GM18951 (cell line): ENCODE data around the gene MFNG.

Source experiments
- POLR2A ChIP-seq: IDR thresholded peaks from 4 replicates; pipeline ENCODE4 v1.6.1; 2011; ENCODE audit warnings: mild to moderate bottlenecking; ENCODE audit not compliant: insufficient read length, insufficient read depth; ENCODE audit errors: extremely low read depth
- in situ Hi-C: fragments of 300-500 bp; cut with MboI; formaldehyde crosslinking; loops from one replicate; pipeline ENCODE4 v1.12.0; 2022; ENCODE audit warnings: low sequenced_read_pairs, mixed read lengths, inconsistent platforms; ENCODE audit not compliant: unreplicated experiment

MFNG gene

DNA sequence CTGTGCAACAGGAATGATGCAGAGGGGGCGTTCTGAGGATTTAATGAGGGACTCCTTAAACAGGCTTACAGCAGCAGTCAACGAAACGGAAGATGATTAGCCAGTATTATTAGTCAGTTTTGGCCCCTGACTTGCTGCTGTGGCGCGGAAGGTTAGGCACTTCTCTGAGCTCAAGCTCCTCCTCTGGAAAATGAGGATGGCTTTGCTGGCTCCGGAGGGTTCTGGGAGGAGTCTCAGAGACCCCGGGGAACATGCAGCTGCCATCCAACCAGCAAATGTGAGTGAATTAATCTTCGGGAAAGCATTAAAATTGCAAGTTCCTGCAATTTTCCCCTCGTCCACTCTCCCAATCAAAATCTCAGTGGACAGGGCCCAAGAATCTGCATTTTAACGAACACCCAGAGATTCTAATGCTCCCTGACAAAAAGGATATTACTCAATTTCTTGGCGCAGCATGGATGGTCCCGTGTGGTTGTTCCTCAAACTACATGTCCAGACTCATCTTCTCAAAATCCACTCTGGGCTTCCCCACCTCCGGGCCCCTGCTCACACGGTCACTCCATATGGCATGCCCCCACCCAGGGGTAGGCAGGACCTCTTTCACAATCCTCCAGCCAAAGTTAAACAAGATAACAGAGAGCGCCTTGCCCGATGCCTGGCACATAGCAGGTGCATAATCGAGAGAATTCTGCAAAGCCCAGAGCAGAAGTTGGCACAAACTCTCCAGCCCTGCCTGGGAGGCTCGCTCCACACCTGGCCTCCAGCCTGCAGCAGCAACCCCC lies 65.3 kb downstream of the MFNG start:
- TF ChIP-seq POLR2A: no peak
- in situ Hi-C loops: no loop called here

- in situ Hi-C loops: no loop called here
- no peak for TF ChIP-seq POLR2A
These were observed 66.1 kb downstream of the MFNG start for GRCh38 chr22:37419969-37420685.

GRCh38 chr22:37419370-37419968 lies 66.7 kb downstream of the MFNG start:
- TF ChIP-seq POLR2A: no peak
- in situ Hi-C loops: no loop called here
